ENCODE measurements around the gene STARD5. TPM values are rescaled to one million over a fixed set of nuclear protein-coding genes. Genes with fewer than 3 reads are reported as not detected.
"Not testable (repeated sequence)": the region's sequence is repeated elsewhere in the genome, so short reads cannot be mapped to it uniquely, and the experiment has no call there.

STARD5 gene
- total RNA-seq, 1 donor from 2014 or later = 5.5 TPM

- H3K27ac ChIP-seq (ENCODE audit: low read depth, low read length) = no peak overlapping the region
- no peak overlapping the region for H3K4me3 ChIP-seq (ENCODE audit: insufficient read depth, low read depth, low read length)
- Mint-ChIP-seq H3K9me3 (ENCODE audit: unreplicated experiment) (no peaks in the 10 kb centered on the region), H3K4me1 (ENCODE audit: low read depth, unreplicated experiment) (no peaks in the 10 kb centered on the region), H3K27me3 (ENCODE audit: low read depth, unreplicated experiment) (peaks cover 15% of the 10 kb centered on the region), H3K27ac (ENCODE audit: unreplicated experiment) (no peak overlapping the region), H3K36me3 (ENCODE audit: low read depth, unreplicated experiment) (no peaks in the 10 kb centered on the region), H3K4me3 (ENCODE audit: unreplicated experiment) (no peak overlapping the region)
- FAIRE-seq = no peak
- no peaks in the 10 kb centered on the region for H3K4me1 ChIP-seq (ENCODE audit: insufficient read depth, low read length)
- H2AFZ ChIP-seq (ENCODE audit: low read depth, low read length) = no peak overlapping the region
- TF ChIP-seq, protein P1, sequence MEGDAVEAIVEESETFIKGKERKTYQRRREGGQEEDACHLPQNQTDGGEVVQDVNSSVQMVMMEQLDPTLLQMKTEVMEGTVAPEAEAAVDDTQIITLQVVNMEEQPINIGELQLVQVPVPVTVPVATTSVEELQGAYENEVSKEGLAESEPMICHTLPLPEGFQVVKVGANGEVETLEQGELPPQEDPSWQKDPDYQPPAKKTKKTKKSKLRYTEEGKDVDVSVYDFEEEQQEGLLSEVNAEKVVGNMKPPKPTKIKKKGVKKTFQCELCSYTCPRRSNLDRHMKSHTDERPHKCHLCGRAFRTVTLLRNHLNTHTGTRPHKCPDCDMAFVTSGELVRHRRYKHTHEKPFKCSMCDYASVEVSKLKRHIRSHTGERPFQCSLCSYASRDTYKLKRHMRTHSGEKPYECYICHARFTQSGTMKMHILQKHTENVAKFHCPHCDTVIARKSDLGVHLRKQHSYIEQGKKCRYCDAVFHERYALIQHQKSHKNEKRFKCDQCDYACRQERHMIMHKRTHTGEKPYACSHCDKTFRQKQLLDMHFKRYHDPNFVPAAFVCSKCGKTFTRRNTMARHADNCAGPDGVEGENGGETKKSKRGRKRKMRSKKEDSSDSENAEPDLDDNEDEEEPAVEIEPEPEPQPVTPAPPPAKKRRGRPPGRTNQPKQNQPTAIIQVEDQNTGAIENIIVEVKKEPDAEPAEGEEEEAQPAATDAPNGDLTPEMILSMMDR (IDR thresholded peaks at IDR 0.05; ENCODE audit: insufficient read depth, low read depth, low read length) = no peak
- no peak for TF ChIP-seq EZH2 (IDR thresholded peaks at IDR 0.05; ENCODE audit: insufficient read depth, low read length)
- no peak overlapping the region for H3K9ac ChIP-seq (ENCODE audit: low read length)
- no peaks in the 10 kb centered on the region for H4K20me1 ChIP-seq (ENCODE audit: insufficient read depth, low read length)
- H3K9me3 ChIP-seq (ENCODE audit: insufficient read depth, low read depth, low read length) = no peaks in the 10 kb centered on the region
- H3K79me2 ChIP-seq (ENCODE audit: insufficient read depth, low read length) = no peaks in the 10 kb centered on the region
- H3K27me3 ChIP-seq (ENCODE audit: insufficient read depth, low read length) = peaks cover 22% of the 10 kb centered on the region
- DNase-seq (ENCODE audit: low read depth) = no peak
- H3K36me3 ChIP-seq (ENCODE audit: insufficient read depth, low read length) = no peaks in the 10 kb centered on the region
- H3K4me2 ChIP-seq (ENCODE audit: low read length) = no peak overlapping the region
Measured at GRCh38 chr15:81349271-81349670, 25.3 kb upstream of the STARD5 start.

GRCh38 chr15:81348691-81349090, 24.8 kb upstream of the STARD5 start:
- not testable (repeated sequence) for H4K20me1 ChIP-seq (ENCODE audit: insufficient read depth, low read length); H3K9me3 ChIP-seq (ENCODE audit: insufficient read depth, low read depth, low read length); H3K9me3 Mint-ChIP-seq (ENCODE audit: unreplicated experiment); FAIRE-seq; DNase-seq (ENCODE audit: low read depth); H3K79me2 ChIP-seq (ENCODE audit: insufficient read depth, low read length); H3K4me1 ChIP-seq (ENCODE audit: insufficient read depth, low read length); H2AFZ ChIP-seq (ENCODE audit: low read depth, low read length); H3K27ac Mint-ChIP-seq (ENCODE audit: unreplicated experiment); H3K9ac ChIP-seq (ENCODE audit: low read length); H3K4me1 Mint-ChIP-seq (ENCODE audit: low read depth, unreplicated experiment); H3K4me2 ChIP-seq (ENCODE audit: low read length); H3K36me3 Mint-ChIP-seq (ENCODE audit: low read depth, unreplicated experiment); H3K36me3 ChIP-seq (ENCODE audit: insufficient read depth, low read length); H3K4me3 ChIP-seq (ENCODE audit: insufficient read depth, low read depth, low read length); H3K27ac ChIP-seq (ENCODE audit: low read depth, low read length); H3K4me3 Mint-ChIP-seq (ENCODE audit: unreplicated experiment)
- H3K27me3 ChIP-seq (ENCODE audit: insufficient read depth, low read length) = peaks cover 24% of the 10 kb centered on the region
- H3K27me3 Mint-ChIP-seq (ENCODE audit: low read depth, unreplicated experiment) = peaks cover 18% of the 10 kb centered on the region

DNA sequence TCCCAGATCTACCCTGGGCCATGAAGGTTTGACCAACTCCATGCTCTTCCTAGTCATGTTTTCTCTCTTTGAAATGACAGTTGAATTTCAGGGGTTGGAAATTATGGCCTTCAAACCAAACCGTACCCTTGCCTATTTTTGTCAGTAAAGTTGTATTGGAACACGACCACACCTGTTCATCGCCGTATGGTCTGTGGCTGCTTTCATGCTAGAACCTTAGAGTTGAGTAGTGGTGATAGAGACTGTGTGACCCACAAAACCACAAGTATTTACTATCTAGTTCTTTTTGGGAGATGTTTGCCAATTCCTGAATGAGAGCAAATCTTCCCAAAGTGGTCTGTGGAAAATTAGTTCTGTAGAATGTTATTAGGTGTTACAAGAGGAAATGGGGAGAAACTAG, 24.0 kb upstream of the STARD5 start:
- Histone ChIP-seq H3K27ac (ENCODE audit: low read depth, low read length) (no peak overlapping the region), H3K4me3 (ENCODE audit: insufficient read depth, low read depth, low read length) (no peak overlapping the region), H3K27me3 (ENCODE audit: insufficient read depth, low read length) (peaks cover 24% of the 10 kb centered on the region), H3K9ac (ENCODE audit: low read length) (no peak overlapping the region), H3K79me2 (ENCODE audit: insufficient read depth, low read length) (no peaks in the 10 kb centered on the region), H2AFZ (ENCODE audit: low read depth, low read length) (no peak overlapping the region), H3K9me3 (ENCODE audit: insufficient read depth, low read depth, low read length) (no peaks in the 10 kb centered on the region), H3K36me3 (ENCODE audit: insufficient read depth, low read length) (no peaks in the 10 kb centered on the region), H3K4me1 (ENCODE audit: insufficient read depth, low read length) (no peaks in the 10 kb centered on the region), H4K20me1 (ENCODE audit: insufficient read depth, low read length) (no peaks in the 10 kb centered on the region), H3K4me2 (ENCODE audit: low read length) (no peak overlapping the region)
- FAIRE-seq = no peak
- TF ChIP-seq, protein P1 (IDR thresholded peaks at IDR 0.05; ENCODE audit: insufficient read depth, low read depth, low read length) = no peak
- no peak for TF ChIP-seq EZH2 (IDR thresholded peaks at IDR 0.05; ENCODE audit: insufficient read depth, low read length)
- Mint-ChIP-seq H3K4me3 (ENCODE audit: unreplicated experiment) (no peak overlapping the region), H3K9me3 (ENCODE audit: unreplicated experiment) (no peaks in the 10 kb centered on the region), H3K27me3 (ENCODE audit: low read depth, unreplicated experiment) (peaks cover 18% of the 10 kb centered on the region), H3K27ac (ENCODE audit: unreplicated experiment) (no peak overlapping the region), H3K4me1 (ENCODE audit: low read depth, unreplicated experiment) (no peaks in the 10 kb centered on the region), H3K36me3 (ENCODE audit: low read depth, unreplicated experiment) (no peaks in the 10 kb centered on the region)
- DNase-seq (ENCODE audit: low read depth) = no peak

Data from astrocyte (in vitro differentiated cells and primary cell).